ENCODE data around the gene ATRX. TPM values are rescaled to one million over a fixed set of nuclear protein-coding genes. Genes with fewer than 3 reads are reported as not detected.

Gene ATRX
- total and polyA plus RNA-seq, 2 donors (not counting 3 experiments of a cell fraction or from before 2014, with no cell fraction given) = 23.5 to 101 TPM

DNA sequence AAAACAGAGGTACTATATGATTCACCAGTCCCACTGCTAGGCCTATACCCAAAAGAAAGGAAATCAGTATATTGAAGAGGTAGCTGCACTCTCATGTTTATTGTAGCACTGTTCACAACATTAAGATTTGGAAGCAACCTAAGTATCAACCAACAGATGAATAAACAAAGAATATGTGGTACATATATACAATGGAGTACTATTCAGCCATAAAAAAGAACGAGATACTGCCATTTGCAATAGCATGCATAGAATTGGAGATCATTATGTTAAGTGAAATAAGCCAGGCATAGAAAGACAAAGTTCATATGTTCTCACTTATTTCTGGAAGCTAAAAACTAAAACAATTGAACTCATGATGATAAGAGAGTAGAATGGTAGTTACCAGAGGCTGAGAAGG lies 266.3 kb downstream of the ATRX start:
- TF ChIP-seq, protein P1, sequence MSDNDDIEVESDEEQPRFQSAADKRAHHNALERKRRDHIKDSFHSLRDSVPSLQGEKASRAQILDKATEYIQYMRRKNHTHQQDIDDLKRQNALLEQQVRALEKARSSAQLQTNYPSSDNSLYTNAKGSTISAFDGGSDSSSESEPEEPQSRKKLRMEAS (IDR thresholded peaks at IDR 0.05; ENCODE audit: insufficient read depth, insufficient read length) = no peak
- TF ChIP-seq JUN (IDR thresholded peaks at IDR 0.05; ENCODE audit: borderline replicate concordance, insufficient read depth, insufficient read length, low read depth) (no peak), POLR2A (IDR thresholded peaks at IDR 0.05; ENCODE audit: low read depth, low read length) (no peak), MYC (IDR thresholded peaks at IDR 0.05; ENCODE audit: low read depth, low read length) (no peak), GATA2 (IDR thresholded peaks at IDR 0.05; ENCODE audit: insufficient read depth, insufficient read length, low read depth, low read length) (no peak), POLR2AphosphoS5 (IDR thresholded peaks at IDR 0.05; ENCODE audit: insufficient read depth, low read depth, low read length) (no peak), FOS (IDR thresholded peaks at IDR 0.05; ENCODE audit: borderline replicate concordance, insufficient read depth, low read length) (no peak), EZH2 (IDR thresholded peaks at IDR 0.05; ENCODE audit: borderline replicate concordance, low read depth, low read length, severe bottlenecking) (no peak)
- TF ChIP-seq, protein P2, sequence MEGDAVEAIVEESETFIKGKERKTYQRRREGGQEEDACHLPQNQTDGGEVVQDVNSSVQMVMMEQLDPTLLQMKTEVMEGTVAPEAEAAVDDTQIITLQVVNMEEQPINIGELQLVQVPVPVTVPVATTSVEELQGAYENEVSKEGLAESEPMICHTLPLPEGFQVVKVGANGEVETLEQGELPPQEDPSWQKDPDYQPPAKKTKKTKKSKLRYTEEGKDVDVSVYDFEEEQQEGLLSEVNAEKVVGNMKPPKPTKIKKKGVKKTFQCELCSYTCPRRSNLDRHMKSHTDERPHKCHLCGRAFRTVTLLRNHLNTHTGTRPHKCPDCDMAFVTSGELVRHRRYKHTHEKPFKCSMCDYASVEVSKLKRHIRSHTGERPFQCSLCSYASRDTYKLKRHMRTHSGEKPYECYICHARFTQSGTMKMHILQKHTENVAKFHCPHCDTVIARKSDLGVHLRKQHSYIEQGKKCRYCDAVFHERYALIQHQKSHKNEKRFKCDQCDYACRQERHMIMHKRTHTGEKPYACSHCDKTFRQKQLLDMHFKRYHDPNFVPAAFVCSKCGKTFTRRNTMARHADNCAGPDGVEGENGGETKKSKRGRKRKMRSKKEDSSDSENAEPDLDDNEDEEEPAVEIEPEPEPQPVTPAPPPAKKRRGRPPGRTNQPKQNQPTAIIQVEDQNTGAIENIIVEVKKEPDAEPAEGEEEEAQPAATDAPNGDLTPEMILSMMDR (IDR thresholded peaks at IDR 0.05; ENCODE audit: extremely low read depth in 1 of 2, insufficient read depth in 1 of 2, low read depth in 1 of 2, low read length in 2 of 2) = no peak
- H3K9ac ChIP-seq (replicated peaks; ENCODE audit: extremely low read depth, insufficient read depth, low read length) = no peak overlapping the region
- H3K9me3 ChIP-seq (replicated peaks; ENCODE audit: control insufficient read depth, insufficient read depth, low read length) = no peaks in the 10 kb centered on the region
- CTCF ChIA-PET = no interaction called here
- H3K27me3 ChIP-seq (ENCODE audit: control insufficient read depth in 2 of 2, insufficient read depth in 2 of 2, low read length in 2 of 2) = no peaks in the 10 kb centered on the region
- no peak overlapping the region for H3K4me3 ChIP-seq (replicated peaks in 1 of 3; ENCODE audit: insufficient read depth in 1 of 3, low read depth in 1 of 3, low read length in 3 of 3)
- no peaks in the 10 kb centered on the region for H4K20me1 ChIP-seq (replicated peaks; ENCODE audit: control insufficient read depth, extremely low read depth, insufficient read depth, low read length)
- H3K36me3 ChIP-seq (ENCODE audit: control insufficient read depth in 2 of 2, extremely low read depth in 1 of 2, insufficient read depth in 2 of 2, low read length in 2 of 2) = no peaks in the 10 kb centered on the region
- H3K79me2 ChIP-seq (ENCODE audit: control insufficient read depth, insufficient read depth, low read length) = no peaks in the 10 kb centered on the region
- dilution Hi-C loops (cut with MboI; ENCODE audit: extremely low pct_ligation_motif_present, low sequenced_read_pairs) (no loop called here), intact Hi-C loops (cut with micrococcal nuclease) (no loop called here)
- no peak overlapping the region for H2AFZ ChIP-seq (ENCODE audit: low read depth, low read length)
- POLR2A ChIA-PET = no interaction called here
- no TSS peak for BruUV-seq (replicated peaks)
- FAIRE-seq (no peak), DNase-seq (ENCODE audit: low read depth, low spot score) (no peak)
- no peak overlapping the region for H3K27ac ChIP-seq (ENCODE audit: insufficient read depth, low read depth, low read length)
- H3K9me1 ChIP-seq (replicated peaks; ENCODE audit: control insufficient read depth, extremely low read depth, insufficient read depth, low read length) = no peaks in the 10 kb centered on the region
- no peak overlapping the region for H3K4me2 ChIP-seq (ENCODE audit: insufficient read depth, low read length)
- no peaks in the 10 kb centered on the region for H3K4me1 ChIP-seq (ENCODE audit: control insufficient read depth, extremely low read depth, insufficient read depth, low read length)
